GM19035 (cell line): Measurements from ENCODE around the gene TNFSF12.
A peak's percentile ranks its signal among the peaks of the same experiment; 100 is the strongest.

Experiments
- ATAC-seq: cut with Tn5 transposase; IDR thresholded peaks from one replicate; pipeline ENCODE4 v1.9.1; 2021; ENCODE audit not compliant: unreplicated experiment

TNFSF12 gene

GRCh38 chr17:7541074-7541621, 7.7 kb upstream of the TNFSF12 start:
- no peak for ATAC-seq

GRCh38 chr17:7544911-7545310, 3.9 kb upstream of the TNFSF12 start:
- ATAC-seq, result no peak

GRCh38 chr17:7549401-7550055, 670 bp downstream of the TNFSF12 start:
- no peak for ATAC-seq

GRCh38 chr17:7550344-7550743, 1.5 kb downstream of the TNFSF12 start:
- ATAC-seq, result no peak

- ATAC-seq, result no peak
Measured at GRCh38 chr17:7551396-7551795, 2.5 kb downstream of the TNFSF12 start.

GRCh38 chr17:7552621-7553051, 3.8 kb downstream of the TNFSF12 start:
- ATAC-seq, result peak; percentile 80

- no peak for ATAC-seq
Measured at GRCh38 chr17:7553356-7553755, 4.5 kb downstream of the TNFSF12 start.

GRCh38 chr17:7555320-7555948, 6.6 kb downstream of the TNFSF12 start:
- ATAC-seq, result no peak

- no peak for ATAC-seq
Measured at GRCh38 chr17:7556627-7557026, 7.8 kb downstream of the TNFSF12 start.

- ATAC-seq, result no peak
Measured at GRCh38 chr17:7557147-7557764, 8.4 kb downstream of the TNFSF12 start.

- no peak for ATAC-seq
Measured at GRCh38 chr17:7557775-7558543, 9.1 kb downstream of the TNFSF12 start.

GRCh38 chr17:7558544-7559319, 9.9 kb downstream of the TNFSF12 start, which contains the start of gene TNFSF13:
Gene TNFSF13 (plus strand): TSS chr17:7558750. CDS start chr17:7559040, 290 bp downstream.
- no peak for ATAC-seq

- no peak for ATAC-seq
Measured at GRCh38 chr17:7559320-7560171, 10.7 kb downstream of the TNFSF12 start.

- no peak for ATAC-seq
Measured at GRCh38 chr17:7560172-7561027, 11.5 kb downstream of the TNFSF12 start.

GRCh38 chr17:7561028-7561575, 12.2 kb downstream of the TNFSF12 start:
- ATAC-seq, result peak; percentile 65

- peak; percentile 66 for ATAC-seq
Measured at GRCh38 chr17:7561589-7562207, 12.8 kb downstream of the TNFSF12 start, which contains the start of gene SENP3. Gene SENP3 (plus strand): TSS chr17:7561919. CDS start chr17:7563077, 1,158 bp downstream.

GRCh38 chr17:7562208-7562605, 13.3 kb downstream of the TNFSF12 start:
- ATAC-seq, result peak; percentile 15
